ENCODE measurements around the gene DNAH14. TPM values are rescaled to one million over a fixed set of nuclear protein-coding genes. Genes with fewer than 3 reads are reported as not detected.

Gene DNAH14
- total and polyA plus RNA-seq, 2 of the 4 experiments (the other 2 are of a cell fraction): 2.7 to 3.6 TPM

DNA sequence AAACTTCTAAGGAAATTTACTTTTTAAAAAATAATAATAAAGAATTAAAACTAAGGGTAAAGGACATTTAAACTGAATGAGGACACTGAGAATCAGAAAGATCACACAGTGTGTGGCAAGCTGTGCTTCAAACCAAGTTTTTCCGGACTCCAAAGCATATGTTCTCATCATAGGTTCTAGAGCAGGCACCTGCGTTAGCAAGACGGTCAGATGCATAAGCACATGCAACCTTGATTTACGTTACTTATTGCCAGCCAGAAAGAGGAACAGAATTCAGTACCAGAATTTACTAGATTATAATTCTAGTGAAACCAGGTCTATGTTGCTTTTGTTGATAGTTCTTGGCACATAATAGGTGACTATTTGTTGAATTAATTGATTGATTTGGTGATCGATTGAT lies 504.6 kb downstream of the DNAH14 start (continued):
- TF ChIP-seq, protein P1, sequence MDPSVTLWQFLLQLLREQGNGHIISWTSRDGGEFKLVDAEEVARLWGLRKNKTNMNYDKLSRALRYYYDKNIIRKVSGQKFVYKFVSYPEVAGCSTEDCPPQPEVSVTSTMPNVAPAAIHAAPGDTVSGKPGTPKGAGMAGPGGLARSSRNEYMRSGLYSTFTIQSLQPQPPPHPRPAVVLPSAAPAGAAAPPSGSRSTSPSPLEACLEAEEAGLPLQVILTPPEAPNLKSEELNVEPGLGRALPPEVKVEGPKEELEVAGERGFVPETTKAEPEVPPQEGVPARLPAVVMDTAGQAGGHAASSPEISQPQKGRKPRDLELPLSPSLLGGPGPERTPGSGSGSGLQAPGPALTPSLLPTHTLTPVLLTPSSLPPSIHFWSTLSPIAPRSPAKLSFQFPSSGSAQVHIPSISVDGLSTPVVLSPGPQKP (IDR thresholded peaks at IDR 0.05; ENCODE audit: borderline replicate concordance, low read depth, low read length): no peak
- TF ChIP-seq NFE2L2 (IDR thresholded peaks at IDR 0.05; ENCODE audit: low read depth, low read length) (no peak), CEBPB (IDR thresholded peaks at IDR 0.05; ENCODE audit: low read depth, low read length) (no peak)

DNA sequence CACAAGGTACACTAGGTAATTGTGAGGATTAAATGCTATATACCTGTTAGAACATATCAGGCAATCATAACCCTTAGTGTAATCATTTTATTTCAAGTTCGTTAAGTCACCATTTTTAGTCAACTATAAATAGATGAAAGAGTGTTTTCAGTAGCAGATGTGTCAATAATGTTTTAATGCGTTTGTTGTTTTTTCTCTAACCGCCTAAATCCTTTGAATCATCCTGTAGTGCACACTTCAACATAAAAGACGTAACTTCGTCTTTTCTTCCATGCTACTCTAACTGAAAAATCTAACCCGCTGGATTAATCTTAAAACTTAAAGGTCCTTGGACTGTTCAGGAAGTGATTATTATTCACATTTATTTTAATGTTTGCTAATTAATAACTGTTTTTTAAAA lies 505.6 kb downstream of the DNAH14 start:
- Histone ChIP-seq H4K20me1 (ENCODE audit: insufficient read depth, low read length) (no peaks in the 10 kb centered on the region), H2BK5ac (ENCODE audit: low read depth, low read length, poor library complexity, severe bottlenecking) (no peak overlapping the region), H3K27ac (ENCODE audit: insufficient read depth, low read length) (no peak overlapping the region), H3K79me1 (ENCODE audit: low read depth in 1 of 2, low read length in 2 of 2) (no peaks in the 10 kb centered on the region), H2BK15ac (ENCODE audit: low read depth, low read length) (no peak overlapping the region), H2AK5ac (ENCODE audit: low read depth, low read length) (no peak overlapping the region), H3K56ac (ENCODE audit: extremely low read depth, insufficient read depth, low read length) (no peak overlapping the region), H3K4ac (ENCODE audit: low read depth, low read length) (no peak overlapping the region), H3K4me3 (ENCODE audit: insufficient read depth, low read depth, low read length) (no peak overlapping the region), H4K91ac (ENCODE audit: insufficient read depth, low read depth, low read length) (no peak overlapping the region), H3K9me1 (ENCODE audit: insufficient read depth, low read length) (no peaks in the 10 kb centered on the region), H3K9me3 (ENCODE audit: control insufficient read depth, insufficient read depth, low read length) (no peaks in the 10 kb centered on the region), H3K36me3 (ENCODE audit: control insufficient read depth, insufficient read depth, low read length) (no peaks in the 10 kb centered on the region), H4K5ac (ENCODE audit: low read depth, low read length) (no peak overlapping the region), H2AFZ (replicated peaks; ENCODE audit: low read length, poor library complexity) (no peak overlapping the region), H3K4me1 (ENCODE audit: control insufficient read depth, insufficient read depth, low read length) (no peaks in the 10 kb centered on the region), H2AK9ac (replicated peaks; ENCODE audit: low read depth, low read length, poor library complexity) (no peak overlapping the region), H3K14ac (replicated peaks; ENCODE audit: low read depth, low read length) (no peak overlapping the region), H3K4me2 (ENCODE audit: low read depth, low read length) (no peak overlapping the region), H3K9ac (ENCODE audit: low read depth, low read length) (no peak overlapping the region), H3K18ac (ENCODE audit: low read depth, low read length) (no peak overlapping the region), H2BK20ac (ENCODE audit: low read depth, low read length) (no peak overlapping the region), H3K27me3 (ENCODE audit: control insufficient read depth, insufficient read depth, low read length) (peaks cover 5% of the 10 kb centered on the region; the same call in 1 of the 2 replicates), H4K8ac (ENCODE audit: low read depth in 2 of 2, low read length in 2 of 2) (no peak overlapping the region), H3K23ac (ENCODE audit: low read depth, low read length) (no peak overlapping the region), H2BK120ac (ENCODE audit: low read depth, low read length) (no peak overlapping the region)
- no CpG with 5 or more reads among the region's 6 CpGs for WGBS, 2 experiments (ENCODE audit: extremely low coverage in 2 of 2, insufficient read length in 1 of 2)
- ATAC-seq (ENCODE audit: low read depth) (no peak), DNase-seq (no peak)
- intact Hi-C loops (cut with micrococcal nuclease): loop anchor here (5.0 kb wide), 1 partner anchor 113 kb away; no protein-coding TSS in a partner anchor
- dilution Hi-C loops (cut with HindIII; ENCODE audit: low sequenced_read_pairs, unreplicated experiment): no loop called here
- ChIA-PET CTCF (no interaction called here), POLR2A (ENCODE audit: unreplicated experiment) (no interaction called here)
- in situ Hi-C loops (cut with MboI; ENCODE audit: low sequenced_read_pairs): no loop called here
- no TSS peak for BruUV-seq (replicated peaks)
- no peak for TF ChIP-seq FOS (IDR thresholded peaks at IDR 0.05; ENCODE audit: low read depth, low read length)
- TF ChIP-seq CHD1 (IDR thresholded peaks at IDR 0.05; ENCODE audit: low read depth, low read length): no peak
- no peak for TF ChIP-seq RAD21 (IDR thresholded peaks at IDR 0.05; ENCODE audit: low read length)
- no peak for TF ChIP-seq BHLHE40 (IDR thresholded peaks at IDR 0.05; ENCODE audit: low read depth, low read length)
- no peak for TF ChIP-seq MXI1 (IDR thresholded peaks at IDR 0.05; ENCODE audit: borderline replicate concordance, low read depth, low read length)
- no peak for TF ChIP-seq RCOR1 (IDR thresholded peaks at IDR 0.05; ENCODE audit: insufficient replicate concordance, low read length)
- TF ChIP-seq, protein P2, sequence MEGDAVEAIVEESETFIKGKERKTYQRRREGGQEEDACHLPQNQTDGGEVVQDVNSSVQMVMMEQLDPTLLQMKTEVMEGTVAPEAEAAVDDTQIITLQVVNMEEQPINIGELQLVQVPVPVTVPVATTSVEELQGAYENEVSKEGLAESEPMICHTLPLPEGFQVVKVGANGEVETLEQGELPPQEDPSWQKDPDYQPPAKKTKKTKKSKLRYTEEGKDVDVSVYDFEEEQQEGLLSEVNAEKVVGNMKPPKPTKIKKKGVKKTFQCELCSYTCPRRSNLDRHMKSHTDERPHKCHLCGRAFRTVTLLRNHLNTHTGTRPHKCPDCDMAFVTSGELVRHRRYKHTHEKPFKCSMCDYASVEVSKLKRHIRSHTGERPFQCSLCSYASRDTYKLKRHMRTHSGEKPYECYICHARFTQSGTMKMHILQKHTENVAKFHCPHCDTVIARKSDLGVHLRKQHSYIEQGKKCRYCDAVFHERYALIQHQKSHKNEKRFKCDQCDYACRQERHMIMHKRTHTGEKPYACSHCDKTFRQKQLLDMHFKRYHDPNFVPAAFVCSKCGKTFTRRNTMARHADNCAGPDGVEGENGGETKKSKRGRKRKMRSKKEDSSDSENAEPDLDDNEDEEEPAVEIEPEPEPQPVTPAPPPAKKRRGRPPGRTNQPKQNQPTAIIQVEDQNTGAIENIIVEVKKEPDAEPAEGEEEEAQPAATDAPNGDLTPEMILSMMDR (conservative IDR thresholded peaks at IDR 0.05; ENCODE audit: low read depth, low read length): no peak
- no peak for TF ChIP-seq MAZ (IDR thresholded peaks at IDR 0.05; ENCODE audit: borderline replicate concordance, low read depth, low read length)
- no peak for TF ChIP-seq RFX5 (IDR thresholded peaks at IDR 0.05; ENCODE audit: low read depth, low read length)
- TF ChIP-seq SMC3 (IDR thresholded peaks at IDR 0.05; ENCODE audit: low read depth, low read length): no peak
- TF ChIP-seq, protein P1 (IDR thresholded peaks at IDR 0.05; ENCODE audit: borderline replicate concordance, low read depth, low read length): no peak

Measured in IMR-90 (cell line).